HG03025 (cell line): ENCODE data around the gene FUNDC2.
"Not testable (repeated sequence)": the region's sequence is repeated elsewhere in the genome, so short reads cannot be mapped to it uniquely, and the experiment has no call there.

Experiments used
- ATAC-seq: cut with Tn5 transposase; IDR thresholded peaks from one replicate; pipeline ENCODE4 v1.9.1; 2021; ENCODE audit warnings: mild to moderate bottlenecking, moderate library complexity; ENCODE audit not compliant: unreplicated experiment, low FRiP score

FUNDC2 gene, protein sequence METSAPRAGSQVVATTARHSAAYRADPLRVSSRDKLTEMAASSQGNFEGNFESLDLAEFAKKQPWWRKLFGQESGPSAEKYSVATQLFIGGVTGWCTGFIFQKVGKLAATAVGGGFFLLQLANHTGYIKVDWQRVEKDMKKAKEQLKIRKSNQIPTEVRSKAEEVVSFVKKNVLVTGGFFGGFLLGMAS

DNA sequence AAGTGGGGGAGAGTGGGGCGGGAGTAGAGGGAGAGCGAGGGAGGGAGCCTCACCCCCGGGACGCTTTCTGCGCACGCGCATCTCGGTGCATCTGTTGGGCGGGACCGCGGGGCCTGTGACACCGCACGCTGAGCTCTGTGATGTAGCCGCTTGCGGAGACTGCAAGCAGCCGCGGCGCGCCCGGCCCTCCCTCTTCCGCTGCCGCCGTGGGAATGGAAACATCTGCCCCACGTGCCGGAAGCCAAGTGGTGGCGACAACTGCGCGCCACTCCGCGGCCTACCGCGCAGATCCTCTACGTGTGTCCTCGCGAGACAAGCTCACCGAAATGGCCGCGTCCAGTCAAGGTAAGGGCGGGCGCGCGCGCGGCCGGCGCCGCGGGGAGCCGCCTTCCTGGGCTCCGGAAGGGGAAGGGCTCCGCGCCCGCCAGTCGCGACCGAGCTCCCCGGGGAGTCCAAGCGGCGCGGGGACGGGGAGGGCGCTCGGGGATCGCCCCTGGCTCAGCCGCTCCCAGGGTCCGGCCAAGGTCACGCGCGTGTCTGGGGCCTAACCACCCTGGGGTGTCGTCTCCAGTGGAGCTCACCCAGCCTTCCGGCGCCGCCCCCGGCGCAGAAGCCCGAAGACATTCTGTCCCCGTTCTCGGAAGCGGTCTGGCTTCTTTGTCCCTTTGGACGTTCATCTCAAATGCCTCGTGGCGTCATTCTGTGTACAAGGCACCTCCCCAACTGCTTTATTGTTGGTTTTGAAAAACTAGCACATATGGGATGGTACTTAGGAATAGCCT is at the start of gene FUNDC2:
Gene FUNDC2, plus strand, starts transcription at position 118 of the 782 bp plus-strand sequence. Its CDS starts 95 bp downstream, at position 213.
- peak; percentile 90 for ATAC-seq

DNA sequence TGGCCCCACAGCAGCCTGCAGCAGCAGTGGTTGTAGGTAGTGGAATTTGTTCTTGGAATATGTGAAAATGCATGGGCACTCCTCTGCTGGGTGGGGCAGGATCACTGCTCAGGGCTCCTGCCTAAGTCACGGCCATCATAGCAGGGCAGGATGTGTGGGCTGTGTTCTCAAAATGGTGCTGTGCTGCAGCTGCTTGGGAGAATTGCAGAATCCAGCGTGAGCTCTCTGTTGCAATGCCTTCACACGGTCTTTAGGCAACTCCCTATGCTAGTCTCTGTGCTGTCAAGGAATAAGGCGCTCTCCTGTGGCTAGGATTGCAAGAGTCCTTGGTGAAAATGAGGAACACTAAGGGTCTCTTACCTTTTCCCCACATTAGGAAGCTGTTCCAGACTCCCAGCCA is 47.0 kb upstream of the FUNDC2 start:
- no peak for ATAC-seq

DNA sequence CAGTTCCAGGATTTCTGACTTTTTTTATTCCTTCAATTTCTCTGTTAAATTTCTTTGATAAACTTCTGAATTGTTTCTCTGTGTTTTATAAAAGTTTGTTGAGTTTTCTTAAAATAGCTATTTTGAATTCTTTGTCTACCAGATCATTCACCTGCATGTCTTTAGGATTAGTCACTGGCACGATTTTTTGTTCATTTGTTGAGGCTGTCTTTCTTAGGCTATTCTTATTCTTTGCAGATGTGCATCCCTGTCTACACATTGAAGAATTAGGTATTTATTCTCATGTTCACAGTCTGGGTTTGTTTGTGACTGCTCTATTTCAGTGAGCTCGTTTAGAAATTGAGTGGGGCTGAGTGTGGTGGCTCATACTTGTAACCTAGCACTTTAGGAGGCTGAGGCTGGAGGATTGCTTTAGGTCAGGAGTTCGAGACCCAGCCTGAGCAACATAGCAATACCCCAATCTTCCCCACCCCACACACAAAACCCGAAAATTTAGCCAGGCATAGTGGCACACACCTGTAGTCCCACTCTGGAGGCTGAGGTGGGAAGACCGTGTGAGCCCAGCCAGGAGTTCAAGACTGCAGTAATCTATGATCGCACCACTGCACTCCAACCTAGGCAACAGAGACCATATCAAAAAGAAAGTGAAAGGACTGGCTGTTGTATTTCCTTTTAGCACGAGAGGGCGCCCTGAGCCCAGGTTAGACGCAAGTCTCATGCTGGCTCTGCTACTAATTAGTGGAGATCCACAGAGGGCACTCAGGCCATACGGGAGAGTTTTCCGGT is 46.1 kb upstream of the FUNDC2 start:
- peak; percentile 75 for ATAC-seq

DNA sequence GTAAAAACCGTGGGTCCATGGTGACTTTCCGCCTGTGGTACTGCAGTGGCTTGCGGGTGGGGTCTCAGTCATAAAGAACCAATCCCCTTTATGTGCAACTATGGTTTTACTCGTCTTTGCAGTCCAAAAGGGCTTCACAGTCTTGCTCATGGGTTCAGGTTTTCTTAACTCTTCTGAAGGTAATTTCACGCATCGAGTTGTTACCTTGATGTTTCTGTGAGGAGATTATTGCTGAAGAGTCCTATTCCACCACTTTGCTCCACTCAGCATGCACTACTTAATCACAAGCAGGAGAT is 45.6 kb upstream of the FUNDC2 start:
- ATAC-seq: peak; percentile 25

DNA sequence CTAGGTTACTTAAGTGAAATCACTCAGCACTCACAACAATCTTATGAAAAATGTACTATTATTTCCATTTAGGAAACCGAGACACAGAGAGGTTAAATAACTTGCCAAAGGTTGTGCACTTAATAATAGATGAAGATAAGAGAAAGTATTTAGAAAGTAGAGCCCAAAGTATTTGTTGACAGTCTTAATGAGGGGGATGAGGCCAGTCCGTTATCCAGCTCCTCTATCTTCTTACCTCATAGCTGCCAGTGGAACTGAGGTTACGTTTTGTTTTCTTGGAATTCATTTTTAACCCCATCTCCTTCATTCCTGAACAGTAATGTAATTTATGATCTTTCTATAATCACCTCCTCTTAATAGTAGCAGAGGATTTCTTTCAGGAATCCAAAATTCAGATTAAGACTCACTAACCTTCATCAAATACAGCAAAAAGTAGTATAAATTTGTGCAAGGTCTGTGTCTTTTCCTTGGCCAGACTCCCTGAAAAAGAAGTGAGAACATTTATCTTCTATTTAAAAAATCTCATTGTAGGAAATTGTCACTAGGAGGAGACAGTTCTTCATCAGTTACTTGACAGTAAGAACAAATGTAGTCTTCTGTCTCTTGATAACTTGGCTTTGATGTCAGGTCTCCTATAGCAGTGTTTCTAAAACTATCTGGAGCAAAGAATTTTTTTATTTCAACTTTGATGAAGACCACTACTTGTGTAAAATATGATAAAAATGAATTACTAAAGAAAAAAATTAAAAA is 39.6 kb upstream of the FUNDC2 start:
- ATAC-seq: no peak

DNA sequence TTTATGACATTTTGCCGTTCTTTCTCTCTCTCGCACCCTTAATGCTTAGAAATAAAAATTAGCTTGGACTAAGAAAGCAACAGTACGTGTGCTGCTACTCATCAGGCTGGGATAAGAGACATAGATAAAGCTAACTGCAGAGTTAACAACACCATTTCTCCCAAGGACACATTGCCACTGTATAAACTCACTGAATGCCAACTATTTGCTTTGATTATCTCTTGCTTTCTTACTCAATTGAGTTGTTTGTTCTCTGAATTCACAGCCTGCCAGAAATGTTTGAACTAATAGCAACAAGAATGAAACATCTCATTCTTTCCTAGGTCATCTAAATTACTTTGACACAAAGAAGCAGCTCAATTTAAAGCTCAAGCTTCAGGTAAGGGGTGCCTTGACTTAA is 38.7 kb upstream of the FUNDC2 start:
- ATAC-seq: no peak

DNA sequence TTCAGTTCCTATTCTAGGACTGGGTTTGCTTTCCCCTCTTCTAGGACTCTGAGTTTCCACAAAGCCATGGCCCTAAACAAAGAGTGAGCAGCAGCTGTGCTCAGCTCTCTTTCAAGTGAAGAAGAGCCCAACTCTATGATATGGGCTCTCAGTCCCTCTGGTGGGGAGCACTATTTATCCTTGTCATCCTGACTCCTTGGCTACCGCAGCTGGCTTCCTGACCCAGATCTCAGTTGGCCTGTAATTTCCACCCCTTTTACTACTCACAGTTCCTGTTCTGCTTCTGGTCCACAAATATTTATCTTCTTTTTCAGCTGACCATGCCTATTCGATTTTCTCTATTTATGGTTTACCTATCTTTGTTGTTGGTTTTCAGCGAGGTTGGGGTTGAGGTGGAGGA is 37.9 kb upstream of the FUNDC2 start:
- ATAC-seq: no peak

DNA sequence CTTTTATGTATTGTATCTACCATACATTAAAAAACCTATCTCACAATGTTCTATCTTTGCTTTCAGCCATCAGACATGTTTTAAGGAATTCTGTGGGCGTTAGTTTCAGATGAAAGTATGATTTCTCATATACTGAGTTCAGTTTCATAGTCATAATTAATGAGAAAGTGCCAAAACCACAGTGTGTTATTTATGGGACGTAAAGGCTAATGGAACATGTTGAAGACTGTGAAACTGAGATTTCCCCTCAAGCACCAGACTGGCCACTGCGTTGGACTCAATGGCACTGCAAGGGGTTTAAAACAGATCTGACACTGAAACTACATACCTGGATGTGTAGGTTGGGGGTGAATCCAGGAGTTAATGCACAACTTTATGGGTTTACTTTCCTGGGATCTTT is 36.1 kb upstream of the FUNDC2 start:
- ATAC-seq: peak; percentile 60

DNA sequence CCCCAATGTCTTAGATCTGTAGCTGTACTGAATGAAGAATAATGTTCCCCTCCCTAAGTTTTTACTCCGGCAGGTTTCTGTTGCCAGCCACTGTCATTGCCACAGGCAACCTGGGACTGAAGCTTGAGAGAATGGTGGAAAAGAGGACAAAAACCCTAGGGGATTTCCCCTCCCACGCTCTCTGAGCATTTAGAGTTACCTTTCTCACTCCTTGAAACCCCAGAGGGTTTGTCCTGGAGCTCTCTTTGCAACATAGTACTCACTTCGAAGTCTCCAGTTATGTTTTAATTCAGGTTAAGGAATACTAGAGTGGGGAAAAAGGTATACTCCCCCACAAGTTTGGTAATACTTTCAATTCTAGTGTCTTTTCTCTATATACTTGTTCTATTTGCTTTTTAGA is 35.6 kb upstream of the FUNDC2 start:
- no peak for ATAC-seq

DNA sequence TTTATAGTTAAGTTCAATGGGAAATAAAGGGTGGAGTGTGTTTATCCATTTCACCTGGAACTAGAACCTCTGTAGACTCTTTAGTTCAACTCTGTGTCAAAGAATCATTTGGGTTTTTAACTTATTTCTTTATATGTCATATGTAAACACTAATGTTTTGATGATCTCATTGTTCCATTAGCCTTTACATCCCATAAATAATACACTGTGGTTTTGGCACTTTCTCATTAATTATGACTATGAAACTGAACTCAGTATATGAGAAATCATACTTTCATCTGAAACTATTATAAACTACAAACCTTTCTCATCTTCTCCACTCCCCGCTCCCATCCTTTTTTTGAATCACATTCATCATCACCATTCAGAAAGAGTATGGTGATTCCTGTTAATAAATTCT is 35.2 kb upstream of the FUNDC2 start:
- no peak for ATAC-seq

DNA sequence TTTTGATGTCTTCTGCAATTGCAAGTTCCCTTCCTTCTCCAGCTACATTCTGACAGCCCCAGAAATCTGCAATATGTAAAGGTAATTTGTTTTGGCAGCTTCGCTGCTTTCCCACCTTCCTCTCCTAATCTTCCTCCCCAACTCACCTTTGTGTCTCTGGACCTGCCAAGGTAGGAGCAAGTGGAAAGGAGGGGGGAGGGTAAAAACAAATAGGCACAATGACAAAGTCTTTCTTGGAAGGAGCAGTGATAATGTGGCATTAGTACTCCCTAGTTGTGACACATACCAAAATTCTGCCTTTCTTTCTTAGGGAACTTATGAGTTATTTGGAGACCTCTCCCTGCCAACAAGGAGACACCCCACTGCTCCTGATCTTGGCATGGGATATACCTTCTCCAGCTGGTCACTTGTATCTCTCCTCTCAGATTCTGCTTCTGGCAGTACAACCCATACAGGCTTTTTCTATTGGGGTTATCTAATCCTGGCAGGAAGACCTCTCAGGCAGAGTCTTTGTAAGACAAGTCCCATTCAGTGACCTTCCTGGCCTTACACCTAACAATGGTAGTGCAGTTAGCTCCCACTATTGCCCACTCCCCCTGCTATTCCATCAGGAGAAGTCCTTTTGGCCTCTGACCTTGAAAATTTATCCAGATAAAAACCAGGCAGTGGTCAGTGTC is 28.3 kb upstream of the FUNDC2 start:
- no peak for ATAC-seq

DNA sequence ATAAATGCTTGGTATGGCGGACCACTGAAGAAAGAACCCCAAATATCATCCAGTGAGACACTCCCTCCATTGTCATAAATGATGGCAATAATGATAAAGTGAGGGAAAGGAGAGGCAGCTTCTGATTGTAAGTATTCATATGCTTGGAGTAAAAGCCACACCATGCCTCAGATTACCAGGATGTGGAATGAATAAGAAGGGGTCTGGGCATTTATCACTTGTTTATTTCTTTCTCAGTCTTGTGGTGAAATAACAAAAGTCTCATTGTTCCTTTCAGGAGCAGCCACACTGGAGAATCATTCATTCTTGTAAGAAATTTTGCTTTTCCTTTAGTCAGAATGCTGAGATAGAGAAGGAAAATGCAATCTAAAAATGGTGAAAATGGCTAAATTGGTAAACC is 25.8 kb upstream of the FUNDC2 start:
- no peak for ATAC-seq

DNA sequence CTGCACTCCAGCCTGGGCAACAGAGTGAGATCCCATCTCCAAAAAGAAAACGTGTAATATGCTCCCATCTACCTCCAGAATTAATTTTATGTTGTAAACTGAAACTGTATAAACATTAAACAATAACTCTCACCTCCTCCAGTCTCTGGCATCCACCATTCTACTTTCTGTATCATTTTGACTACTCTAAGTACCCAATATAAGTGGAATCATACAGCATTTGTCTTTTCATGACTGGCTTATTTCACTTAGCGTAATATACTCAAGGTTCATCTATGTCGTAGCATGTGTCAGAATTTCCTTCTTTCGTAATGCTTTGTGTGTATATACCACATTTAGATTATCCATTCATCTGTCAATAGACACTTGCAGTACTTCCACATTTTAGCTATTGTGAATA is 24.8 kb upstream of the FUNDC2 start:
- ATAC-seq: no peak

DNA sequence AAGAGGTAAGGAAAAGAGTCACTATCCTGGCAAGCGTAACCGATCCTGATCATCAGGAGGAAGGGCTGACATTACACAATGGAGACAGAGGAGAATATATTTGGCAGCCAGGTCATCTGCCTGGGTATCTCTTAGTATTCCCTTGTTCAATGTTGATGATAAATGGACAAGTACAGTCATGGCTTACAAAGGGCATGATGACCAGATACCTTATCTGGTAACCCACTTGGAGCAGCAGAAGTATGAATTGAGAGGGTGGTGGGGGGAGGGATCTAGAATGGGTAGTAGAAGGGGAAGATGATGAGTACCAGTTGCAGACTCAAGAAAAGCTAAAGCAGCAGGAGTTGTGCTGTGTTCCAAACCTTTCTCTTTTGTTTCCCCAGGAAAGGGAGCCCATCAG is 21.5 kb upstream of the FUNDC2 start:
- ATAC-seq: no peak

DNA sequence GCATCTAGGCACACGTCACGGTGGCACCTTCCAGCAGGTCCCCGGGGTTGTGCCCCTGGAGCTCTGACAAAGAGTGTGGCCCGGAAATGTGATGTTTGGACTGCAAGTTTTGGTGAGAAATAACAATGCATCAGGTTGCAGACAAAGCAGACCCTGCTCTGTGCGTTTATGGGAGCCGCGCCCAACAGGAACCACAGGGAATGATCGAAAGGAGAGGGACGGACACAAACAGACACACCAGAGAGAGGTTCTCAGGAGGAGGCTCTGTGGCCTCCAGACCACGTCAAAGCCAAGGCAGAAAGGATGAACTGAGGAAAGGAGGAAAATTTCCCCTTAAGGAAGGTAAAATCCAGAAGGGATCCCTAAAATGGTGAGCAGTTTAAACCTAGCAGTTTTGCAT is 20.3 kb upstream of the FUNDC2 start:
- not testable (repeated sequence) for ATAC-seq

DNA sequence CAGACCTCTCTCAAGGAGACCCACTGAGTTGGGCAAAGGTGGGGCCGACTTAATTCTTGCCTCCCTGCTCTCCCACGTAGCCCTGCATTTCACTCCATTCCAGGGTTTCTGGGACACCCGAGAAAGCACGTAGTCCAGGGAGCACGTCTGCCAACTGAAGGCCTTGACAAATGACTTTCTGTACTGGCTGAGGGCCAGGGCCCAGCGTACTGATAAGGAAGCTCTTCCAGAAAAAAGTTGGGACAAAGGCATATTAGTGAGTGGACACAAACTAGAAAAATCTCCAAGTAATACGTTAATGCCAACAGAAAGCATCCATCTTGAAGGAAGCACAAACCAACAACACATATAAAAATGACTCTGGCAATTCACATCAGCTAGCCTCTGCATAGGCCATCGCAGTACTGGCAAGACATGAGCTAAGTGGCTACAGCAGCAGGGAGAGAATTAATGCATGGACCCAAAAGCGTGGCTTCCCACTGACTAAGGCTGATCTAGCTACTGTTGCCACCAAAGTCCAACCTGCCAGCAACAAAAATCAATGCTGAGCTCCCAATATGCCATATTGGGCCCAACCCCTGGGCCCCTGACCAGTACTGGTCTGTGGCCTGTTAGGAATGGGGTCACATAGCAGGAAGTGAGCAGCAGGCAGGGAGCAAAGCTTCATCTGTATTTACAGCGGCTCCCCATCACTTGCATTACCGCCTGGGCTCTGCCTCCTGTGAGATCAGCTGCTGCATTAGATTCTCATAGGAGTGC is 19.6 kb upstream of the FUNDC2 start:
- ATAC-seq: not testable (repeated sequence)

DNA sequence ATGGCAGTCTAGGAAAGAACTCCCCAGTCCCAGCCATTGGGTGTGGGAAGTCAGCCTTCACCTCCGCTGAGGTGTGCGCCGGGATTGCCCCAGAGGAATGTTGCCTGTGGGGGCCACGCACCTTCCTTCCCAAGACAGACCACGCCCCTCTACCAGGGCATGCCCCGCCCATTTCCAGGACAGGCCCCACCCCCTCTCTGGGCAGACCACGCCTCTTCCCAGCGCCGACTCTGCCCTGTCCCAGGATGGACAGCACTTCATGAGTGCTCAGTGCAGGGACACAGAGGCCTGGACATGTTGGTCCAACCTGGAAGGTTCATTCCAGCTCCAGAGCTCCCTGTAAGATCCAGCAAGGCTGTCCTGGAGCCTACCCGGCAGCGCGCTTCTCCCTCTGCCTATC is 18.1 kb upstream of the FUNDC2 start:
- ATAC-seq: not testable (repeated sequence)

DNA sequence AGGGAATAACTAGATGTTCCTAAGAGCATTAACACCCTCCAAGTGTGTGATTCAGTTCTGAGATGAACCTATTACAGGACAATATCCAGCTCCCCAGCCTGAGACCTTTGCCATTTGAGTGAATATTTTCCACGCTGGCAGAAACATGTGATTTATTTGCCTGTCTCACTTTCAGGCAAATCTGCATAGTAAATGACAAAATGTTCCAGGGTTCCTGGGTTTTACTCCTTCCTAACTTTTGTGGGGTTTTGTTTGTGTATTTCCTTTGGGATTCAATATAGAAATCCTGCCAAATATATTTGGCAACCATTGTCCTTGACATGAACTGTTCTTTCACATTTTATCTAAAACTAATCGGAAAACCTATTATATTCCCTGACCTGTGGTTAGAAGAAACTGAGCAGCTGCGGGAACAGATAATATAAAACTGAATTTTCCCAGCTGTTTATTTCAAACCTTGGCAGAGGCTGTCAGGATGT is 16.6 kb upstream of the FUNDC2 start:
- ATAC-seq: no peak

DNA sequence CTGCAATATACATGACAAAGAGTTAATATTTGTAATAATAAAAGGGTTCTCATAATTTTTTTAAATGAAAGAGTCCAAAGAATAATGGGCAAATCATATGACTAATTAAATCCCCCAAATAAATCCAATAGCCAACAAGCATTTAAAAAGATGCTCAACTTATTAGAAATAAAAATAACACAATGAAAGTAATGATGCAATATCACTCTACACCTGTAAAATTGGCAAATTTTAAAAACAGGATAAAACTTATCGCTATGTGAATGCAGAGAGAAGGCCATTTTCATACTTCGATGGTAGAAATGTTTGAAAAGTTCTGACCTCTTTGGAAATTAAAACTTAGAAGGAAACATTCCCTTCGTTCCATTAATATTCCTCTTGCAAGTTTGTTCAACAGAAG is 6.1 kb upstream of the FUNDC2 start:
- ATAC-seq: no peak

DNA sequence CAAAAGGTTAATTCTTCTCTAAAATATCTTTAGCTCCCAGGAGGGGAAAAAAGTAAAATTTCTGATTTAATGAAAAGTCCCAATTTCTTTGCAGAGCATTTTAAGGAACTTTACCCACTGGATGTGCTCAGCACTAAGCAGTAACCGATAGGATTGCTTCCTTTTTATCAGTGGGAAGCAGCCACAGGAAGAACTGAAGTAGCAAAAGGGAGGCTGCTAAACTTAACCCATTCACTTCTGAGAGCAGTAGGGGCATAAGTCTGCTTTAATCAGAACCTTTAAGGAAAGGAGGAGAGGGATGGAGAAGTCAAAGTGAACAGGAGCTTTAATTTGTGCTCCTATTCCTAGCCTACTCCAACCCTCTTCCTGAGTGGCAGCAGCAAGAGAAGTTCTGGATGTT is 4.1 kb upstream of the FUNDC2 start, which contains the start of gene F8:
Gene F8, minus strand, starts transcription at position 139 of the 400 bp plus-strand sequence. CDS start 171 bp downstream, outside the sequence.
- no peak for ATAC-seq
